ENCODE results near the gene TRIM2. TPM values are rescaled to one million over a fixed set of nuclear protein-coding genes. Genes with fewer than 3 reads are reported as not detected.
"Not testable (repeated sequence)": the region's sequence is repeated elsewhere in the genome, so short reads cannot be mapped to it uniquely, and the experiment has no call there.

Gene TRIM2
- polyA plus RNA-seq = 10 to 100 TPM in 1 of 3 donors, 1 to 10 TPM in 2; 5.9 to 13.5 (median 6.6) TPM

GRCh38 chr4:153204247-153204671 is at the start of gene TRIM2:
Gene TRIM2, plus strand, starts transcription at chr4:153204443. Its CDS starts 88 bp downstream, at chr4:153204531.
- 16 to 47% (median 27%) methylated on average over 11 of the region's 11 CpGs for WGBS, 3 donors

GRCh38 chr4:153155686-153156085 is 48.6 kb upstream of the TRIM2 start:
- WGBS, 3 donors = 31 to 75% (median 68%) methylated on average over 1 of the region's 1 CpG
- no peak overlapping the region for H3K27ac ChIP-seq (ENCODE audit: low read depth, low read length)

More at GRCh38 chr4:153204247-153204671, at the start of gene TRIM2:
- no peak within 1 kb of the TSS for H3K27ac ChIP-seq (ENCODE audit: low read depth, low read length)

- 42 to 75% (median 53%) methylated on average over 4 of the region's 4 CpGs for WGBS, 3 donors
- no peak overlapping the region for H3K27ac ChIP-seq (ENCODE audit: low read depth, low read length)
Measured at GRCh38 chr4:153156263-153156662, 48.0 kb upstream of the TRIM2 start.

- WGBS, 3 donors = 90 to 93% (median 91%) methylated on average over 5 of the region's 5 CpGs
- no peak overlapping the region for H3K27ac ChIP-seq (ENCODE audit: low read depth, low read length)
Measured at GRCh38 chr4:153156721-153157120, 47.5 kb upstream of the TRIM2 start.

GRCh38 chr4:153159016-153159415 is 45.2 kb upstream of the TRIM2 start:
- WGBS, 3 donors = 56 to 86% (median 79%) methylated on average over 4 of the region's 4 CpGs
- no peak overlapping the region for H3K27ac ChIP-seq (ENCODE audit: low read depth, low read length)

- WGBS, 3 donors = 49 to 76% (median 66%) methylated on average over 5 of the region's 5 CpGs
- H3K27ac ChIP-seq (ENCODE audit: low read depth, low read length) = no peak overlapping the region
Measured at GRCh38 chr4:153159728-153160221, 44.5 kb upstream of the TRIM2 start.

- WGBS, 3 donors = 67 to 87% (median 75%) methylated on average over 4 of the region's 4 CpGs
- H3K27ac ChIP-seq (ENCODE audit: low read depth, low read length) = no peak overlapping the region
Measured at GRCh38 chr4:153160821-153161220, 43.4 kb upstream of the TRIM2 start.

GRCh38 chr4:153161226-153161963 is 42.8 kb upstream of the TRIM2 start:
- no peak overlapping the region for H3K27ac ChIP-seq (ENCODE audit: low read depth, low read length)
- WGBS, 3 donors = 73 to 74% (median 73%) methylated on average over 7 of the region's 7 CpGs

- H3K27ac ChIP-seq (ENCODE audit: low read depth, low read length) = not testable (repeated sequence)
- WGBS, 3 donors = 89 to 98% (median 95%) methylated on average over 5 of the region's 5 CpGs
Measured at GRCh38 chr4:153165236-153165635, 39.0 kb upstream of the TRIM2 start.

- H3K27ac ChIP-seq (ENCODE audit: low read depth, low read length) = no peak overlapping the region
- WGBS, 3 donors = 60 to 71% (median 66%) methylated on average over 5 of the region's 5 CpGs
Measured at GRCh38 chr4:153166716-153167501, 37.3 kb upstream of the TRIM2 start.

GRCh38 chr4:153169776-153170175 is 34.5 kb upstream of the TRIM2 start:
- no peak overlapping the region for H3K27ac ChIP-seq (ENCODE audit: low read depth, low read length)
- WGBS, 3 donors = 70 to 83% (median 80%) methylated on average over 8 of the region's 8 CpGs

GRCh38 chr4:153170407-153170806 is 33.8 kb upstream of the TRIM2 start:
- H3K27ac ChIP-seq (ENCODE audit: low read depth, low read length) = no peak overlapping the region
- WGBS, 3 donors = 98 to 100% (median 98%) methylated on average over 2 of the region's 2 CpGs

- WGBS, 3 donors = 90 to 96% (median 96%) methylated on average over 22 of the region's 22 CpGs
- no peak overlapping the region for H3K27ac ChIP-seq (ENCODE audit: low read depth, low read length)
Measured at GRCh38 chr4:153174821-153175567, 29.2 kb upstream of the TRIM2 start.

GRCh38 chr4:153176938-153177337 is 27.3 kb upstream of the TRIM2 start:
- 67 to 92% (median 71%) methylated on average over 3 of the region's 3 CpGs for WGBS, 3 donors
- H3K27ac ChIP-seq (ENCODE audit: low read depth, low read length) = no peak overlapping the region

- no peak overlapping the region for H3K27ac ChIP-seq (ENCODE audit: low read depth, low read length)
- 93 to 95% (median 95%) methylated on average over 7 of the region's 7 CpGs for WGBS, 3 donors
Measured at GRCh38 chr4:153177841-153178240, 26.4 kb upstream of the TRIM2 start.

GRCh38 chr4:153179100-153179499 is 25.1 kb upstream of the TRIM2 start:
- H3K27ac ChIP-seq (ENCODE audit: low read depth, low read length) = no peak overlapping the region

GRCh38 chr4:153181293-153181692 is 22.9 kb upstream of the TRIM2 start:
- no peak overlapping the region for H3K27ac ChIP-seq (ENCODE audit: low read depth, low read length)
- 93 to 96% (median 95%) methylated on average over 6 of the region's 6 CpGs for WGBS, 3 donors

- WGBS, 3 donors = 83 to 91% (median 89%) methylated on average over 6 of the region's 6 CpGs
- no peak overlapping the region for H3K27ac ChIP-seq (ENCODE audit: low read depth, low read length)
Measured at GRCh38 chr4:153181700-153182099, 22.5 kb upstream of the TRIM2 start.

GRCh38 chr4:153183146-153183545 is 21.1 kb upstream of the TRIM2 start:
- WGBS, 3 donors = 81 to 96% (median 89%) methylated on average over 4 of the region's 4 CpGs
- no peak overlapping the region for H3K27ac ChIP-seq (ENCODE audit: low read depth, low read length)

Data from adipose tissue (tissue), 3 donors.